GM21737 (cell line): ENCODE results near the gene CUX1.
"Not testable (repeated sequence)": the region's sequence is repeated elsewhere in the genome, so short reads cannot be mapped to it uniquely, and the experiment has no call there.

ENCODE experiments used
- ATAC-seq: cut with Tn5 transposase; IDR thresholded peaks from one replicate; pipeline ENCODE4 v1.9.1; 2021; ENCODE audit warnings: mild to moderate bottlenecking, moderate library complexity; ENCODE audit not compliant: unreplicated experiment

CUX1 gene

GRCh38 chr7:101911800-101912715 is 94.6 kb downstream of the CUX1 start:
- ATAC-seq: no peak

DNA sequence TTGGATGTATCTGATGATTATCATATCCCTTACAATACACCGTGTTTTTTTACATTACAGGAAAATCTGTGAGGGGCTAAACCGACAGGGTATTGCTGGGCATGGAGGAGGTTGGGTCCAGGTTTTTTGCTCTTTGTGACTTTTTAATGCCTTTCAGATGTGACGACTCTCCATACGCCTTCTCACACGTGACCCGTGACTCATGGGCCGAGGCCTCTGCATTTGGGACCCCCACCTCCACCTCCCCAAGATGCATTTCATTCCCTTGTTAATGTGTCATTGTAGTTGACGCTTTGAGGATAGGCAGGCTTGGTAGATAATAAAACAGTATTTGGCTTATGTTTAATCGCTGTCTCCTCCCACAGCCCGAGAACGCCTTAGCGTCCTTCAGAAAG is 95.3 kb downstream of the CUX1 start:
- ATAC-seq: no peak

GRCh38 chr7:101913247-101913721 is 95.9 kb downstream of the CUX1 start:
- no peak for ATAC-seq

DNA sequence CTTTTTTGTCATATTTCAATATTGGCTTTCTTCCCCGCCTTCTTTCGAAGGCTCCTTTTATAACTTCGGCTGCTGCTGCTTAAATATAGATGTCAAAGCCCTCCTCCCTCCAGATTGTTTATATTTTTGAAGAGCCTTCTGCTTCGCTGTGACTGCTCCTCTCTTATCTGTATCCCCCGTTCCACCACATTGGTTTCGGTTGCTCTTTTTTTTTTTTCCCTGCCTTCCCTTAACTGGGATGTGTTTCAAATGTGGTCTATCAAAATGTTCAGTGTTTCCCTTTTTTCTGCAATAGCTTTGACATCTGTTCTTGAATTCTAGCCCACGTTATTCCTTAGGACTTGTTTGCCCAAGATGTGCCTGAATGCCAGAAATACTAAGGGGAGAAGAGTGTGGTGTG is 96.4 kb downstream of the CUX1 start:
- no peak for ATAC-seq

GRCh38 chr7:101915000-101915399 is 97.6 kb downstream of the CUX1 start:
- ATAC-seq: no peak

DNA sequence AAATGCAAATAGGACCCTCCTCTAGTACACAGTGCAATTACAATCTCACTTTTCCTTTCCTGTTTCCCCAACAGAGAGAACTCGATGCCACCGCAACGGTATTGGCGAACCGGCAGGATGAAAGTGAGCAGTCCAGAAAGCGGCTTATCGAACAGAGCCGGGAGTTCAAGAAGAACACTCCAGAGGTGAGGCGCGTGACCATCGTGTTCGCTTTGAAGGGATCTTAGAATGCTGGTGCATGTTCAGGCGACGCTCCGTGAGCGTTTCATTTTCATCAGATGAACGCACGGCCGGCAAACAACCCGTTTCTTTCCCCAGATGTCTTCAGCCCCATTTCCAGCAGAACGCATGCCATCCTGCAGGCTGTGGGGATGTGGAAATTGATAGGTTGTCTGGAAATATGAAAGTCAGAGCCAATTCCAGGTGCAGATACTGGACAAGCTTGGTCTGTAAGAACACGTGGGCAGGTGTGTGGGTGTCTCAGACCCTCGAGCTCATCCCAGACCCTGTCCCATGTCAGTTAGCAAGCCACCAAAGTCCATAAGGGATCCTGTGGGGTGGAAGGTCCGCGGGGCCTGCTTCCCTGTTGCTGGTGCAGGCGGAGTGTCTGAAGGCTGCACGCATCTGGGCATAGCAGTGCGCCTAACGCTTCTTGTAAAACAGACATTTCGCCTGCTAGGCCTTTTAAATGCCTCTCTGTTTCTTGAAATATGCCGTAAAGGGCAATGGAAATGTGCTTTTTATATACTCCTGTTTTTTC is 98.8 kb downstream of the CUX1 start:
- ATAC-seq: no peak

DNA sequence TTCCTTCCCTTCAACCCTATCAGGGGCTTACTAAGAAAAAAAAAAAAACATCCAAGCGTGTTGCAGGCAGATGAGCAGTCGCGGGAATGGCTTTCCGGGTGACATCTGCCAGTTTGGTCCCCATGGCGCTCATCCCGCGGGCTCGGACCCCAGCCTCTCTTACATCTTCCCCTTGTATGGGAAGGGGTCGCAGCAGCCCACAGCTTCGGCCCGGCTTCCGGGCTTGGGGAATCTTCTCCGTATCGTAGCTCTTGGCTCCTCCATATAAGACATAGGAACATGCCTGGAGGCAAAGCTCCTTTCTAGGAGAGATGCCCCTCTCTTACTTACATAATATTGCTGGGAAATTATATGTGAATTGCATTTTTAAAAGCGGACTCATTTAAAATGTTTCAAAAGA is 99.5 kb downstream of the CUX1 start:
- ATAC-seq: no peak

GRCh38 chr7:101917566-101917965 is 100.1 kb downstream of the CUX1 start:
- ATAC-seq: no peak

- ATAC-seq: no peak
These were observed 101.0 kb downstream of the CUX1 start for GRCh38 chr7:101918426-101918825.

GRCh38 chr7:101919363-101920115 is 102.1 kb downstream of the CUX1 start:
- no peak for ATAC-seq

DNA sequence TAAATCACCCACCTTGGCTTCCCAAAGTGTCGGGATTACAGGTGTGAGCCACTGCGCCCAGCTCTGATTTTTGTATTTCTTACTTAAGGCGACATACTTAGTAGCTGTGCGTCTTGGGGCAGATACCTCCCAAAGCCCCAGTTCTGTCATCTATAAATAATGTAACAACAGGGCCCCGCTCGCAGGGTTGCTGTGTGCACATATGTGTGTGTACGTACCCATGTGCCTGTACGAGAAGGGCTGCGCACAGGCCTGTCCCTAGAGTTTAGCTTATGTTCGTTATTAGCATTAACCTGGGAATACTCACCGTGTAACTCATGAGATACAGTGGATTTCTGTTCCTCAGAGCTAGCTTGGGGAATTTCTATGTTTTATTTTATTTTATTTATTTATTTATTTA is 103.6 kb downstream of the CUX1 start:
- ATAC-seq: no peak

- ATAC-seq: not testable (repeated sequence)
These were observed 104.4 kb downstream of the CUX1 start for GRCh38 chr7:101921546-101922489.

- ATAC-seq: no peak
These were observed 105.5 kb downstream of the CUX1 start for GRCh38 chr7:101922631-101923601.

DNA sequence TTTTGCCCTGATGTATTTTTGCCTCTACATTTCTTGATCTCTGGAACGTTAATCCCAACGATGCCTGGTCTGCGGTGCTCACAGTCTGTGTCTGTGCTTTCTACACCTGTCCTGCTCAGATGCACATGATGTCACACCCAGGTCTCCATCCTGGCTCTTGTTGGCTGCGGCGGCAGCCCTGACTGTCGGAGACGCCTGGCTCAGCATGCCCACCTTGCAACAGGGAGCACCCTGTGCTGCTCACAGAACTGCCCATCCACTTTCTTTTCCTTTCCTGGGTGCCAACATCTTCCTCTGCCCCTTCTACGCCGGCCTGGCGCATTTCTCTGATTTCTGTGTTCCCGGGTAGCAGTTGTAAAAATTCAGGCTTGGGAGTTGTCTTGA is 106.2 kb downstream of the CUX1 start:
- no peak for ATAC-seq

DNA sequence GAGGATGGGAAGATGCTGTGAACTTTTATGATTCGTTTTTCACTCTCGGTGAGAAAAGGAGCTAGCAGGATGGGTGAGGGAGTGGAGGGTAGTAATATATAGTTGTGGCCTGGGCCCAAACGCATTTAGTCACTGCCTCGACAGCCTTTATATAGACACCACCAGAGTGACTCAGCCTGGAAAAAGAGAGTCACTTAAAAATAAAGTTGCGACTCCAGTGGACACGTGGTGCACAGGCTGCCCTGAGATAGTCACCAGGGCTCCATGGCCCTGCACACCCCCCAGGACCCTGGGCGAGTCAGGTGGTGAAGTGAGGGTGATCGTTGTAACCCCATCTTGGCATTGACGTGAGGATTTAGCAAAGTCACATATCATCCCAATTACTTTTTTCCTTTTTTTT is 106.7 kb downstream of the CUX1 start:
- no peak for ATAC-seq

DNA sequence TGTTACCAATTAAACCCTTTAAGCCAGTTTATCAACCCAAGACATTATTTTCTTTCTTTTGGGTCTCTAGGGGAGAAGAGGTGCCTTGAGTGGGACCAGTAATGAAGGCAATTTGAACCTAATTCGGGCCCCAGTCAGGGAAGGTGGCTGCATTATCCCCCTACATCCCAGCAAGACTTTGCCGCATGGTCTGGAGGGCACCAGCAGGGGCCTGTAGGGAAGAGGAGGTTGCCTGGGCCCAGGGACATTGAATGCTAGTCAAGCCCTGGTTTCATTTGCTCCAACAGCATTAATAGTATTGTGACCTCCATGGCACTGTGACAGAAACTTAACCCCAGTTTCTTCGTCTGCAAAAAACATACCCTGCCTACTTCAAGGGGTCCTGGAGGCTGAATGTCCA is 108.8 kb downstream of the CUX1 start:
- no peak for ATAC-seq

- ATAC-seq: no peak
These were observed 110.0 kb downstream of the CUX1 start for GRCh38 chr7:101927389-101927788.

GRCh38 chr7:101927802-101928201 is 110.4 kb downstream of the CUX1 start:
- no peak for ATAC-seq

- no peak for ATAC-seq
These were observed 111.8 kb downstream of the CUX1 start for GRCh38 chr7:101929256-101929655.
